IMR-90 (cell line): ENCODE results near the gene SNAP29. TPM values are rescaled to one million over a fixed set of nuclear protein-coding genes. Genes with fewer than 3 reads are reported as not detected.
"Not testable (repeated sequence)": the region's sequence is repeated elsewhere in the genome, so short reads cannot be mapped to it uniquely, and the experiment has no call there.

Experiments
- ATAC-seq: fragments of 200-7000 bp; cut with Tn5 transposase; 2 replicates; pipeline ENCODE4 v1.9.1; 2020; ENCODE audit warnings: low read depth, mild to moderate bottlenecking, moderate library complexity
- BruUV-seq: library from RNA; stranded (reverse); fragments of 400-500 nt; replicated peaks from 2 replicates; lab custom pipeline; 2021; lab: Mats Ljungman, UMichigan
- CTCF ChIA-PET: fragments of 300-600 bp; formaldehyde crosslinking; extraction: SDS; loops from one replicate; lab custom pipeline; 2021; ENCODE audit warnings: antibody characterized with exemption; lab: Yijun Ruan, JAX
- POLR2A ChIA-PET: fragments of 300-600 bp; sonication (Branson Sonifier 250); formaldehyde crosslinking; loops from one replicate; lab custom pipeline; 2022; ENCODE audit warnings: antibody characterized with exemption; ENCODE audit not compliant: unreplicated experiment; lab: Charles Lee
- DNase-seq: peaks from one replicate; pipeline ENCODE4 v3.0.0; 2013
- H2AFZ ChIP-seq: replicated peaks from 2 replicates; pipeline ENCODE3; 2013; ENCODE audit warnings: low read length, mild to moderate bottlenecking; ENCODE audit not compliant: poor library complexity
- H2AK5ac ChIP-seq: 2 replicates; pipeline ENCODE4 v1.6.1; 2013; ENCODE audit warnings: low read depth, low read length, inconsistent platforms
- H2AK9ac ChIP-seq: replicated peaks from 2 replicates; pipeline ENCODE3; 2013; ENCODE audit warnings: mild to moderate bottlenecking, low read depth, low read length, moderate library complexity; ENCODE audit not compliant: poor library complexity
- H2BK120ac ChIP-seq: 2 replicates; pipeline ENCODE4 v1.6.1; 2013; ENCODE audit warnings: low read depth, low read length, inconsistent platforms
- H2BK15ac ChIP-seq: 3 replicates; pipeline ENCODE4 v1.6.1; 2013; ENCODE audit warnings: low read depth, low read length, inconsistent platforms
- H2BK20ac ChIP-seq: 2 replicates; pipeline ENCODE4 v1.6.1; 2013; ENCODE audit warnings: low read depth, mild to moderate bottlenecking, inconsistent platforms, low read length, moderate library complexity
- H2BK5ac ChIP-seq: 2 replicates; pipeline ENCODE4 v1.6.1; 2013; ENCODE audit warnings: mild to moderate bottlenecking, low read depth, low read length, inconsistent platforms; ENCODE audit not compliant: poor library complexity, severe bottlenecking
- H3K14ac ChIP-seq: replicated peaks from 2 replicates; pipeline ENCODE4 v1.6.1; 2013; ENCODE audit warnings: low read depth, low read length, inconsistent platforms
- H3K18ac ChIP-seq: 2 replicates; pipeline ENCODE4 v1.6.1; 2013; ENCODE audit warnings: low read depth, low read length, control low read depth
- H3K23ac ChIP-seq: 2 replicates; pipeline ENCODE4 v1.6.1; 2013; ENCODE audit warnings: low read depth, low read length, inconsistent platforms
- H3K27ac ChIP-seq: 2 replicates; pipeline ENCODE4 v1.5.1; 2013; ENCODE audit warnings: mild to moderate bottlenecking, control low read depth, low read length; ENCODE audit not compliant: insufficient read depth
- H3K27me3 ChIP-seq: 2 replicates; pipeline ENCODE4 v1.6.1; 2013; ENCODE audit warnings: low read length; ENCODE audit not compliant: control insufficient read depth, insufficient read depth
- H3K36me3 ChIP-seq: 2 replicates; pipeline ENCODE4 v1.6.1; 2013; ENCODE audit warnings: low read length, mixed read lengths; ENCODE audit not compliant: control insufficient read depth, insufficient read depth
- H3K4ac ChIP-seq: 2 replicates; pipeline ENCODE4 v1.6.1; 2013; ENCODE audit warnings: low read depth, low read length, inconsistent platforms
- H3K4me1 ChIP-seq: 2 replicates; pipeline ENCODE4 v1.6.1; 2013; ENCODE audit warnings: low read length, mixed read lengths; ENCODE audit not compliant: control insufficient read depth, insufficient read depth
- H3K4me2 ChIP-seq: 2 replicates; pipeline ENCODE4 v1.6.1; 2013; ENCODE audit warnings: low read depth, mild to moderate bottlenecking, control low read depth, low read length, moderate library complexity
- H3K4me3 ChIP-seq: 2 replicates; pipeline ENCODE4 v1.5.1; 2013; ENCODE audit warnings: low read depth, mild to moderate bottlenecking, control low read depth, low read length, moderate library complexity; ENCODE audit not compliant: insufficient read depth
- H3K56ac ChIP-seq: 2 replicates; pipeline ENCODE4 v1.6.1; 2013; ENCODE audit warnings: low read length, inconsistent platforms; ENCODE audit not compliant: insufficient read depth; ENCODE audit errors: extremely low read depth
- H3K79me1 ChIP-seq, 2 experiments: 2 replicates each; pipeline ENCODE4 v1.6.1; 2013; ENCODE audit warnings: low read length in 2 of 2, inconsistent platforms in 1 of 2, low read depth in 1 of 2
- H3K9ac ChIP-seq: 2 replicates; pipeline ENCODE4 v1.6.1; 2013; ENCODE audit warnings: low read depth, low read length, control low read depth
- H3K9me1 ChIP-seq: 2 replicates; pipeline ENCODE4 v1.6.1; 2013; ENCODE audit warnings: low read length, inconsistent platforms; ENCODE audit not compliant: insufficient read depth
- H3K9me3 ChIP-seq: 2 replicates; pipeline ENCODE4 v1.6.1; 2013; ENCODE audit warnings: low read length; ENCODE audit not compliant: control insufficient read depth, insufficient read depth
- H4K20me1 ChIP-seq: 2 replicates; pipeline ENCODE4 v1.6.1; 2013; ENCODE audit warnings: low read length, inconsistent platforms; ENCODE audit not compliant: insufficient read depth
- H4K5ac ChIP-seq: 2 replicates; pipeline ENCODE4 v1.6.1; 2013; ENCODE audit warnings: mild to moderate bottlenecking, low read depth, low read length, control low read depth
- H4K8ac ChIP-seq, 2 experiments: 2 replicates each; pipeline ENCODE4 v1.6.1; 2013; ENCODE audit warnings: low read depth in 2 of 2, low read length in 2 of 2, control low read depth in 1 of 2, inconsistent platforms in 1 of 2
- H4K91ac ChIP-seq: 2 replicates; pipeline ENCODE4 v1.6.1; 2013; ENCODE audit warnings: low read depth, low read length, inconsistent platforms; ENCODE audit not compliant: insufficient read depth
- WGBS, 2 experiments: methylation state at CpG; one replicate each; pipeline versions ENCODE4 v1.1.5 to v1.1.7; 2013; ENCODE audit warnings: missing lambda C conversion rate in 2 of 2; ENCODE audit not compliant: insufficient read length in 1 of 2; ENCODE audit errors: extremely low coverage in 2 of 2; 5-methylcytosine and 5-hydroxymethylcytosine counted together
- dilution Hi-C: fragments of 300-500 bp; cut with HindIII; formaldehyde crosslinking; loops from one replicate; pipeline ENCODE4 v1.14.3; 2018; ENCODE audit warnings: low sequenced_read_pairs; ENCODE audit not compliant: unreplicated experiment
- in situ Hi-C: fragments of 300-500 bp; cut with MboI; formaldehyde crosslinking; loops from 3 replicates; pipeline ENCODE4 v1.14.3; 2019; ENCODE audit warnings: low sequenced_read_pairs, inconsistent platforms, mixed read lengths
- intact Hi-C: fragments of 100-400 bp; cut with micrococcal nuclease; formaldehyde crosslinking; loops from 2 replicates; pipeline ENCODE4 v1.10.0; 2022
- polyA plus RNA-seq, 3 experiments: library from polyadenylated mRNA; depleted of rRNA; stranded (reverse); fragments of >200 nt; gene quantifications; 2 replicates each; pipeline ENCODE4 v1.2.3, GENCODE V29; 2012; ENCODE audit warnings: low replicate concordance in 1 of 3
- total RNA-seq: library from RNA; depleted of rRNA; stranded (reverse); fragments of >200 nt; gene quantifications from 2 replicates; pipeline ENCODE4 v1.2.3, GENCODE V29; 2012

Gene SNAP29
- total and polyA plus RNA-seq, 2 of the 4 experiments (the other 2 are of a cell fraction) = 10.6 to 29.5 TPM

GRCh38 chr22:20930435-20930834 is 71.6 kb downstream of the SNAP29 start:
- H3K14ac ChIP-seq, H3K9ac ChIP-seq, H2AFZ ChIP-seq, H3K4me3 ChIP-seq, H4K91ac ChIP-seq, H2BK15ac ChIP-seq, H3K4me2 ChIP-seq, H3K27ac ChIP-seq, H2BK120ac ChIP-seq, ATAC-seq, POLR2A ChIA-PET, H4K5ac ChIP-seq, H3K4ac ChIP-seq, H2AK9ac ChIP-seq, H4K8ac ChIP-seq, in situ Hi-C loops, H2BK20ac ChIP-seq, H3K18ac ChIP-seq, dilution Hi-C loops, intact Hi-C loops, H2AK5ac ChIP-seq, BruUV-seq, H3K4me1 ChIP-seq, CTCF ChIA-PET, H3K9me3 ChIP-seq, H2BK5ac ChIP-seq, H3K23ac ChIP-seq, H3K56ac ChIP-seq, H3K27me3 ChIP-seq, DNase-seq: not testable (repeated sequence)
- H3K36me3 ChIP-seq = peaks cover 11% of the 10 kb centered on the region
- peaks cover 9 to 68% of the 10 kb centered on the region in 2 experiments for H3K79me1 ChIP-seq
- H3K9me1 ChIP-seq = peaks cover 17% of the 10 kb centered on the region
- WGBS, 2 experiments = no CpG with 5 or more reads among the region's 12 CpGs
- peaks cover 96% of the 10 kb centered on the region for H4K20me1 ChIP-seq
